NCI-H1092 (cell line): ENCODE measurements around the gene RBMY1A1.
"Not testable (repeated sequence)": the region's sequence is repeated elsewhere in the genome, so short reads cannot be mapped to it uniquely, and the experiment has no call there.

Experiments
- DNase-seq: peaks from one replicate; lab custom pipeline; 2025; lab: John Stamatoyannopoulos, UW

The RBMY1A1 gene

DNA sequence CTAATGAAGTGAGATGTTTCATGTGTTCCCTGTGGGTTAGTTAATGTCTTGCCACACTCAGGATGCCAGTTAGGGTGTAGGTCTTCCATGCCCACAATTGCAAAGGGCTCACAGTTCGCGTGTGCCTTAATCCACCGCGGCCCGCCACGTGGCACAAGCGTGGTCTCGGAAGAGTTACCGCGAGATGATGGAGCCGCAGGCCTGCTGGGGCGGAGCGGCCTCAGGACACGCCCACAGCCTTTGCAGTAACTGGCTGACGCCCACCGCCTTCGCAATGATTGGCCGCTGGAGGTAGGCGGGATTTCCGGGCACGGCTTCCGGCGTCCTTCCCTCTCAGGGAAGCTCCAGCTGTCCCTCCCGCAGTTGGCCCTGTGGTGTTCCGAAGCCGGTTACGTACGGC lies at the start of gene RBMY1A1:
RBMY1A1 (plus strand) TSS at position 301 of the 400 bp plus-strand sequence. CDS start 2,013 bp downstream, outside the sequence.
- not testable (repeated sequence) for DNase-seq

DNA sequence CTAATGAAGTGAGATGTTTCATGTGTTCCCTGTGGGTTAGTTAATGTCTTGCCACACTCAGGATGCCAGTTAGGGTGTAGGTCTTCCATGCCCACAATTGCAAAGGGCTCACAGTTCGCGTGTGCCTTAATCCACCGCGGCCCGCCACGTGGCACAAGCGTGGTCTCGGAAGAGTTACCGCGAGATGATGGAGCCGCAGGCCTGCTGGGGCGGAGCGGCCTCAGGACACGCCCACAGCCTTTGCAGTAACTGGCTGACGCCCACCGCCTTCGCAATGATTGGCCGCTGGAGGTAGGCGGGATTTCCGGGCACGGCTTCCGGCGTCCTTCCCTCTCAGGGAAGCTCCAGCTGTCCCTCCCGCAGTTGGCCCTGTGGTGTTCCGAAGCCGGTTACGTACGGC lies 23.6 kb upstream of the RBMY1A1 start, which contains the start of gene RBMY1B:
RBMY1B (plus strand) TSS at position 301 of the 400 bp plus-strand sequence. CDS start 2,013 bp downstream, outside the sequence.
- DNase-seq: not testable (repeated sequence)

GRCh38 chrY:21559316-21559984 lies 24.8 kb downstream of the RBMY1A1 start:
- not testable (repeated sequence) for DNase-seq

DNA sequence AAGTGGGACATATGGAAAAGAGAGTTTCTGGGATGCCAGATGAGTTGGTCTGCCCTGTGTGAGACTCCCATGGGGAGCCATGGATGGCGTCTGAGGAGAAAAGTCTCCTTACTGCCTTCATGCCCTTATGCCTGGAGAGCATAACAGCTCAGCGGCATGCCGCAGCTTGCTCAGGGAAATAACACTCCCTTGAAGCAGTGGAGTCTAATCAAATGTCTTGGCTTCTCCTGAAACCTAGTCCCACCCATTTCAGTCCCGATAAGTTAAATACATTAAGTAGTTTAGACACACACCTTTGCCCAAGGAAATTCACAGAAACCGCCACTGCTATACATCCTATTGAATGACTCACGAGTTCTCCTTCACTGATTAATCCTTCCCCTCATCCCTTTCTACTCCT lies 50.8 kb downstream of the RBMY1A1 start:
- no peak for DNase-seq

DNA sequence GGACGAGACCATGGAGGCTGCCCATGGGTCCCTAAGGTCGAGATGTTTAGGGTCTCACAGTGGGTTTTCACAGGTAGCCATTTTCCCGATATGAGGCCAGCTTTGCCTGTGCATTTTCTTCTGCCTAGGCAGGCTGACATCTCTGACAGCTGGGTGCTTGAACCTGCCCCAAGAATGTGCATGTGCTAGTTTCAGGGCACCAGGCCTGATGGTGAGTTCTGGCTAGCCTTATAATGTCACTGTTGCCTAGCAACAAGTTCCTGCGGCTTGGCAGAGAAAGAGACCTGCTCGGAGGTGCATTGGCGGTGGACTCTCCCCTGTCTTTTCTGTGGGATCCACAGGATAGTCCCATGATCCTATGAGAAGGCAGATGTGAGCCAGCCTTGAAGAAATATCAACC lies 51.8 kb downstream of the RBMY1A1 start:
- DNase-seq: not testable (repeated sequence)

DNA sequence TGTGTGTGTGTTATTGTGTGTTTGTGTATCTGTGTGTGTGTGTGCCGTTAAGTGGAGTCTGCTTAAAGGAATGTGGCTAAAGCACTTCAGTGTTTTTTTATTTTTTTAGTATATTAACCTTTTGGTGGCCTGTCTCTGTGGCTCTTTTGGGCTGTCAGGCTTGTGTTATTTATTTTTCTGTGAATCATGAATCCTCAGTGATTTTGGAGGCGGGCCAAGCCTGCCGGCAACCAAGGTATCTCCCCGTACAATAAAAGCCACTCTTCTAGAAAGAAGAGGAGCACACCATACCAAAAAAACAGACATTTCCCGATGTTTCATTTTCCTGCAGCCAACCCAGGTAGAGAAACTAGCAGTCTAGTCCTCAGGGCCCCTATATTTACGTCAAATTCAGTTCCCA lies 57.4 kb downstream of the RBMY1A1 start:
- DNase-seq: no peak

- not testable (repeated sequence) for DNase-seq
These were observed 61.6 kb downstream of the RBMY1A1 start for GRCh38 chrY:21596287-21596686.
